H1 (cell line): ENCODE results near the gene CDH2. TPM values are rescaled to one million over a fixed set of nuclear protein-coding genes. Genes with fewer than 3 reads are reported as not detected.

Experiments
- CTCF ChIP-seq, 3 experiments: IDR thresholded peaks; 1 replicate in 2 of 3; 2 replicates in 1 of 3; pipeline versions ENCODE4 v1.5.1 to v1.6.1; 2011; ENCODE audit warnings: low read length in 3 of 3, mild to moderate bottlenecking in 3 of 3, inconsistent platforms in 2 of 3, low read depth in 1 of 3, moderate library complexity in 1 of 3; ENCODE audit not compliant: insufficient read depth in 1 of 3; ENCODE audit errors: control extremely low read depth in 1 of 3
- GTF2F1 ChIP-seq: IDR thresholded peaks from 2 replicates; pipeline ENCODE4 v1.6.1; 2012; ENCODE audit warnings: low read depth, low read length, improper control_type of control experiment, borderline replicate concordance
- KDM1A ChIP-seq: fragments of 200-600, 300-600 bp; sonication (generic); IDR thresholded peaks from 2 replicates; pipeline ENCODE4 v1.7.1; 2016; ENCODE audit warnings: mild to moderate bottlenecking, low read length, borderline replicate concordance
- polyA plus RNA-seq, 7 experiments: library from polyadenylated mRNA; depleted of rRNA in 3 of 7; stranded (reverse) in 5 of 7; unstranded in 2 of 7; fragments of >200 nt in 5 of 7; fragments of 200-250 nt in 2 of 7; gene quantifications; 1 replicate in 5 of 7; 2 replicates in 1 of 7; 4 replicates in 1 of 7; pipeline versions ENCODE4 v1.2.1 to v1.2.3, GENCODE V29; 2011 to 2013; ENCODE audit warnings: missing spikeins in 2 of 7, mixed read lengths in 2 of 7
- total RNA-seq: library from RNA; stranded (reverse); fragmentation: NEBNext Ultra II Directional; extraction: Animal tissue kit (Norgen Biotek cat#: 25700); gene quantifications from 2 replicates; pipeline ENCODE4 v1.2.1, GENCODE V29; 2021

The CDH2 gene
- total and polyA plus RNA-seq, 2 of the 8 experiments (the other 6 are each of a cell fraction or from before 2014, with no cell fraction given), result 15.0 to 56.5 TPM

- TF ChIP-seq CTCF (IDR thresholded peaks at IDR 0.05; ENCODE audit: control extremely low read depth in 1 of 3, insufficient read depth in 1 of 3, low read depth in 1 of 3, low read length in 3 of 3) (no peak), KDM1A (no peak), GTF2F1 (no peak)
These were observed 226.2 kb downstream of the CDH2 start (continued) for GRCh38 chr18:27950648-27951228.
